Right atrium auricular region (tissue), 2 donors: ENCODE measurements around the gene PRDM2. TPM values are rescaled to one million over a fixed set of nuclear protein-coding genes. Genes with fewer than 3 reads are reported as not detected.

Experiments used
- DNase-seq: peaks from one replicate; pipeline ENCODE4 v3.0.0-alpha.2; 2019; ENCODE audit warnings: low spot score
- H3K27ac ChIP-seq, 2 donors: fragments of 200-600 bp; sonication (generic); 1 replicate in 1 of 2; 2 replicates in 1 of 2; pipeline ENCODE4 v1.5.1; 2016 to 2019
- H3K27me3 ChIP-seq, 2 donors: fragments of 200-600 bp; sonication (generic); one replicate each; pipeline versions ENCODE4 v1.5.1 to v1.6.0; 2017 to 2019
- H3K36me3 ChIP-seq: fragments of 200-600 bp; sonication (generic); one replicate; pipeline ENCODE4 v1.5.1; 2016
- H3K4me1 ChIP-seq, 2 donors: fragments of 200-600 bp; sonication (generic); one replicate each; pipeline versions ENCODE4 v1.5.1 to v1.6.0; 2017 to 2019
- H3K4me3 ChIP-seq, 2 donors: fragments of 200-600 bp; sonication (generic); 1 replicate in 1 of 2; 2 replicates in 1 of 2; pipeline ENCODE4 v1.5.1; 2017 to 2019; ENCODE audit warnings: mild to moderate bottlenecking in 1 of 2, moderate library complexity in 1 of 2
- H3K9me3 ChIP-seq, 2 donors: fragments of 200-600 bp; sonication (generic); one replicate each; pipeline ENCODE4 v1.5.1; 2019
- total RNA-seq, 2 donors: library from RNA; depleted of rRNA; stranded (reverse); fragments of >200 nt; gene quantifications; one replicate each; pipeline ENCODE4 v1.1.0, GENCODE V29; 2016
- TF ChIP-seq, protein P1 (sequence below), 2 donors: fragments of 200-600 bp; sonication (generic); IDR thresholded peaks; one replicate each; pipeline ENCODE4 v1.5.1; 2019; ENCODE audit warnings: antibody characterized with exemption in 2 of 2

The PRDM2 gene
- total RNA-seq, 2 donors from 2014 or later, result 20.5 to 22.8 TPM

DNA sequence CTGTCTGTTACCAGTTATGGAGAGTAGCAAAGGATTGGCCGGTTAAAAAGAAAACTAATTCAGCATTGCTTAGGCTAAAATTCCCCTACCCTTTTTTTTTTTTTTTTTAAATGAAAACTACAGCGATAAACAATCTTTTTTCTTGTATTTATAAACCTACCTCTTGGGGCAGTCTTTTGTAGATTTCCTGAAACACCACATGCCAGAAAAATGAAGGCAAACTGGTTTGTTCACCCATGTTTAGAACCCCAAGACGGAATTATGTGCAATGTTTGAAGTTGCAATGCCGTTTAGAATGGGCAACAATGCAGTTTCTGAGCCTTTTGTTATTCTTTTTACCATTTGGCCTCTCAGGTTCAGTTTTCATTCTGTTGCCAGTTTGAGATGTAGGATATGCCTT, 59.1 kb downstream of the PRDM2 start:
- no peaks in the 10 kb centered on the region for H3K36me3 ChIP-seq
- TF ChIP-seq, protein P1, sequence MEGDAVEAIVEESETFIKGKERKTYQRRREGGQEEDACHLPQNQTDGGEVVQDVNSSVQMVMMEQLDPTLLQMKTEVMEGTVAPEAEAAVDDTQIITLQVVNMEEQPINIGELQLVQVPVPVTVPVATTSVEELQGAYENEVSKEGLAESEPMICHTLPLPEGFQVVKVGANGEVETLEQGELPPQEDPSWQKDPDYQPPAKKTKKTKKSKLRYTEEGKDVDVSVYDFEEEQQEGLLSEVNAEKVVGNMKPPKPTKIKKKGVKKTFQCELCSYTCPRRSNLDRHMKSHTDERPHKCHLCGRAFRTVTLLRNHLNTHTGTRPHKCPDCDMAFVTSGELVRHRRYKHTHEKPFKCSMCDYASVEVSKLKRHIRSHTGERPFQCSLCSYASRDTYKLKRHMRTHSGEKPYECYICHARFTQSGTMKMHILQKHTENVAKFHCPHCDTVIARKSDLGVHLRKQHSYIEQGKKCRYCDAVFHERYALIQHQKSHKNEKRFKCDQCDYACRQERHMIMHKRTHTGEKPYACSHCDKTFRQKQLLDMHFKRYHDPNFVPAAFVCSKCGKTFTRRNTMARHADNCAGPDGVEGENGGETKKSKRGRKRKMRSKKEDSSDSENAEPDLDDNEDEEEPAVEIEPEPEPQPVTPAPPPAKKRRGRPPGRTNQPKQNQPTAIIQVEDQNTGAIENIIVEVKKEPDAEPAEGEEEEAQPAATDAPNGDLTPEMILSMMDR (IDR thresholded peaks at IDR 0.05), result no peak
- H3K27ac ChIP-seq, result no peak overlapping the region
- DNase-seq, result no peak
- no peak overlapping the region for H3K4me3 ChIP-seq
- no peaks in the 10 kb centered on the region for H3K9me3 ChIP-seq
- peaks cover 0 to 68% of the 10 kb centered on the region in 2 donors for H3K4me1 ChIP-seq
- no peaks in the 10 kb centered on the region for H3K27me3 ChIP-seq

DNA sequence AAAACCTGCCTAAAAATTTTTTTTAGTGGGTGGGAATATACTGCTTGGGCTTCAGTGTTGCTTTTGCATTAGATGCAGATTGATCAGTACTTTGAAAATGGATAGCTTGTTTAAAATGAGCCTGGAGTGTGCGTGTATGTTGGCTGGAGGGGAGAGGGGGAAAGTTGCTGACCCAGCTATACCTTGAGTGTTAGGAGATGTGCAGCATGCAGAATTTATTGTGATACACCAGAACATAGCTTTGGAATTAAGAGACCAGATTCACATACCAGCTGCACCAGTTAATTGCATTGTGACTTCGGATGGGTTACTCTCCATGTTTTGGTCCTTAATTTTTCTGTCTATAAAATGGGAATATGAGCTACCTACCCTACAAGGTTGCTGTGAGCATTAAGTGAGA, 60.4 kb downstream of the PRDM2 start:
- Histone ChIP-seq H3K36me3 (no peaks in the 10 kb centered on the region), H3K9me3 (no peaks in the 10 kb centered on the region), H3K27me3 (no peaks in the 10 kb centered on the region), H3K27ac (no peak overlapping the region), H3K4me1 (peaks cover 0 to 68% of the 10 kb centered on the region in 2 donors), H3K4me3 (no peak overlapping the region)
- DNase-seq, result no peak
- TF ChIP-seq, protein P1 (IDR thresholded peaks at IDR 0.05), result no peak

DNA sequence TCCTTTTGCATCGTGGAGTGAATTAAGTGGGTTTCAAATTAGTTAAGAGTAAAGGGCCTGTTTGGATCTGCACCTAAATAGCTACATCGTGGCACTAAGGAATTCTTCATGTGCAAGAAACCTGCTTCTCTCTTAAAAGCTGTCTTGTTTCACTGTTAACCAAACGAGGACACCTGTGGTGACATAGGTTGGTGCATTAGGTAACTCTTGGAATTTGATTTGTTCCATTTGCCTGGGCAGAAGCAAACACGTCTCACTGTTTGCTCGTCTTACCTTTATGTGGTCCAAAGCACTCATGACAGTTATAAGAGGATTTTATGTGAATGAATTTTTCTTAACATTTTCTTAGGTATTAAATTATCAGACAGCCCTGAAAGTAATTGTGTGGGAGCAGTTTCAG, 60.9 kb downstream of the PRDM2 start:
- Histone ChIP-seq H3K9me3 (no peaks in the 10 kb centered on the region), H3K36me3 (no peaks in the 10 kb centered on the region), H3K27ac (no peak overlapping the region), H3K4me1 (peaks cover 0 to 68% of the 10 kb centered on the region in 2 donors), H3K27me3 (no peaks in the 10 kb centered on the region), H3K4me3 (no peak overlapping the region)
- TF ChIP-seq, protein P1 (IDR thresholded peaks at IDR 0.05), result no peak
- DNase-seq, result no peak

DNA sequence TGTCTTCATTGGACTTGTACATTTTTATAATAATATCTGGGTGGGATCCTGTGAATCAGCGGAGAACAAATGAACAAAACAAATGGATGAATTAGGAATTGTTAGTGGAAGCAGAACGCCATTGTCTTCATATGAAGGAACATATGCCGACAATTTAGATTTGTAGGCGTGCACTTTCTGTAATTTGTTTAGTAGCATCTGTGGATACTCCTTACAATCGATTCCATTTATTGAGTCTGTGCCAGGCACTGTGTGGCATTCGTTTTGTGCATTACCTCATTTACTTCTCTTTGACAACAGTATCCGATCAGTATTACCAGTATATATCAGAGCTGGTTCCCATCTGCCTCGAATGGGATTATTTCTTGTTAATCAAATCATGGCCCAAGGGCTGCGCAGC, 61.9 kb downstream of the PRDM2 start:
- TF ChIP-seq, protein P1 (IDR thresholded peaks at IDR 0.05), result no peak
- no peaks in the 10 kb centered on the region for H3K27me3 ChIP-seq
- no peak overlapping the region for H3K4me3 ChIP-seq
- H3K9me3 ChIP-seq, result no peaks in the 10 kb centered on the region
- H3K4me1 ChIP-seq, result peaks cover 0 to 64% of the 10 kb centered on the region in 2 donors
- no peak for DNase-seq
- no peaks in the 10 kb centered on the region for H3K36me3 ChIP-seq
- no peak overlapping the region for H3K27ac ChIP-seq

DNA sequence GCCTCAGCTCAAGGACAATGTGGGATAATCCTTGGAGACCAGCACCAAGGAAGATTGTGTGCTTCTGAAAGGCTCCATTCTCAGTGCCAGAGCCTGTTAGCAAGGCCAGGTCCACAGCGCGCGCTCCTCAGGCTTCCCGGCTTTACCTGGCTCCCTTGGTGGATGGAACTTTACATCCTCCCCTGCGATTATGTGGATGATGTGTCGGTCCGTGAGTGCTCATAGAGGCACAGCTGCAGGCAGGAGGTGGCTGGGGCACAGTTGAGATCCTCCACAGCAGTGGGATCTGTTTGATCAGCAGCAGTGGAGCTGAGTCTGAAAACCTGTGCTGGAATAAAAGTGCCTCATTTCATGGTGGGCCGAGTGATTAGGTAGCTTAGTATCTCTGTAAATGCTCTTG, 62.7 kb downstream of the PRDM2 start:
- H3K27me3 ChIP-seq, result no peaks in the 10 kb centered on the region
- H3K9me3 ChIP-seq, result no peaks in the 10 kb centered on the region
- H3K27ac ChIP-seq, result no peak overlapping the region
- no peak overlapping the region for H3K4me3 ChIP-seq
- TF ChIP-seq, protein P1 (IDR thresholded peaks at IDR 0.05), result no peak
- H3K4me1 ChIP-seq, result peaks cover 0 to 58% of the 10 kb centered on the region in 2 donors
- no peaks in the 10 kb centered on the region for H3K36me3 ChIP-seq
- no peak for DNase-seq

DNA sequence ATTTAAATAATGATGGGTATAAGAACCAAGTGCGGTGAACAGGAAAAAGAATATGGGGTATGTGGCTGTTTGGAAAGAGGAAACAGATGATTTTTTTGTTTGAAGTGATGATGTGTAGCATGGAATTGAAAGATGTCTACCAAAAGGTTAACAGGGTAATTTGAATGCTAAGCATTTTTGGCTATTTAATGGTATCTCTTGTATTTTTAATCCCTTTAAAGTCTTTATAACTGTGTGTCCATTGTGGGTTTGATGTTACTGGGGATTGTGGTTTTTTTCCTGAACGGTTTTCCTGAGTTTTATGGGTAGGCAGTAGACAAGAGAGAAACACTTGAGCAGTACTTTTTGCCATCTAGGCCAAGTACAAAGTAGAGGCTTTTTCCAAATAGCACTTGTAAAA, 63.2 kb downstream of the PRDM2 start:
- no peak for DNase-seq
- TF ChIP-seq, protein P1 (IDR thresholded peaks at IDR 0.05), result no peak
- Histone ChIP-seq H3K27me3 (no peaks in the 10 kb centered on the region), H3K36me3 (no peaks in the 10 kb centered on the region), H3K9me3 (no peaks in the 10 kb centered on the region), H3K4me3 (no peak overlapping the region), H3K4me1 (peaks cover 0 to 52% of the 10 kb centered on the region in 2 donors), H3K27ac (no peak overlapping the region)
